ENCODE results near the gene PTGDS.

The PTGDS gene

GRCh38 chr9:136992819-136993369 is 15.6 kb downstream of the PTGDS start:
- Histone ChIP-seq H3K9me3 (ENCODE audit: control insufficient read depth, insufficient read depth, low read length) (peaks cover 4% of the 10 kb centered on the region), H3K27me3 (ENCODE audit: control insufficient read depth, insufficient read depth, low read length) (peaks cover 17% of the 10 kb centered on the region), H3K4me1 (ENCODE audit: control insufficient read depth, insufficient read depth, low read length) (peaks cover 5% of the 10 kb centered on the region), H3K9ac (ENCODE audit: low read depth, low read length) (peak overlapping the region; percentile 47), H3K4me3 (ENCODE audit: low read depth, low read length) (peak overlapping the region; percentile 73), H3K36me3 (ENCODE audit: control insufficient read depth, insufficient read depth, low read length) (no peaks in the 10 kb centered on the region)

DNA sequence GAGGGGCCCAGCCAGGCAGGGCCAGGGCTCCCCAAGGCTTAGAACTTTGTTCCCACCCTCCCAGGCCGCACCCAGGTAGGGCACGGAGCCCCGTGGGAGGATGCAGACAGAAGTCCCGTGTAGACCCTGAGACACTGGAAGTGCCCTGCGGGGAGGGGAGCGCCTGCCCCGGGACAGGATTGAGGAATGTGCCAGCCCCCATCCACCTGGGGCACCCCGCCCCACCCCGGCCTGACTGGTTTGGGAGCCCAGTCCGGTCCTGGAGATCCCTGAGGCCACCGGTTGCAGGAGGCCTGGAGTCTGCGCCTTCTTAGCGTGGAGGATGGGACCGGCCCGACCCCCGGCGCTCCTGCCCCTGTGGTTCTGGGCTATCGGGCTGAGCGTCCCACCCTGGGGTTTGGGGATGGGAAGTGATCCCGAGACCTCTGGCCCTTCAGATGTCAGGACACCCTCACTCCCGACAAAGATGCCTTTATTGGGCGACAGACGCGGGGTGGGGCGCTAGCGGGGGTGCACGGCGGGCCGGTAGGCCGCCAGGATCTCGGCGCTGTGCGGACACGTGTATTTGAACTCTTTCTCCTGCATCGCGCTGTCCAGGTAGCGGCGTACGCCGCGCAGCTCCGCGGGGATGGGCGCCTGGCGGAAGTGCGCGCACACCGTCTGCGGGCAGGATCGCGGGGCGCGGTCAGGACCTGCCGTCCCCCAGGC is 17.0 kb downstream of the PTGDS start:
- H3K9me3 ChIP-seq (ENCODE audit: control insufficient read depth, insufficient read depth, low read length), result peaks cover 4% of the 10 kb centered on the region
- no peak overlapping the region for H3K9ac ChIP-seq (ENCODE audit: low read depth, low read length)
- H3K27me3 ChIP-seq (ENCODE audit: control insufficient read depth, insufficient read depth, low read length), result peaks cover 17% of the 10 kb centered on the region
- no peaks in the 10 kb centered on the region for H3K36me3 ChIP-seq (ENCODE audit: control insufficient read depth, insufficient read depth, low read length)
- peaks cover 5% of the 10 kb centered on the region for H3K4me1 ChIP-seq (ENCODE audit: control insufficient read depth, insufficient read depth, low read length)
- peak overlapping the region; percentile 43 for H3K4me3 ChIP-seq (ENCODE audit: low read depth, low read length)

GRCh38 chr9:136994888-136995230 is 17.6 kb downstream of the PTGDS start:
- peaks cover 4% of the 10 kb centered on the region for H3K9me3 ChIP-seq (ENCODE audit: control insufficient read depth, insufficient read depth, low read length)
- peak overlapping the region; percentile 43 for H3K4me3 ChIP-seq (ENCODE audit: low read depth, low read length)
- no peak overlapping the region for H3K9ac ChIP-seq (ENCODE audit: low read depth, low read length)
- H3K4me1 ChIP-seq (ENCODE audit: control insufficient read depth, insufficient read depth, low read length), result peaks cover 5% of the 10 kb centered on the region
- H3K27me3 ChIP-seq (ENCODE audit: control insufficient read depth, insufficient read depth, low read length), result peaks cover 17% of the 10 kb centered on the region
- H3K36me3 ChIP-seq (ENCODE audit: control insufficient read depth, insufficient read depth, low read length), result no peaks in the 10 kb centered on the region

DNA sequence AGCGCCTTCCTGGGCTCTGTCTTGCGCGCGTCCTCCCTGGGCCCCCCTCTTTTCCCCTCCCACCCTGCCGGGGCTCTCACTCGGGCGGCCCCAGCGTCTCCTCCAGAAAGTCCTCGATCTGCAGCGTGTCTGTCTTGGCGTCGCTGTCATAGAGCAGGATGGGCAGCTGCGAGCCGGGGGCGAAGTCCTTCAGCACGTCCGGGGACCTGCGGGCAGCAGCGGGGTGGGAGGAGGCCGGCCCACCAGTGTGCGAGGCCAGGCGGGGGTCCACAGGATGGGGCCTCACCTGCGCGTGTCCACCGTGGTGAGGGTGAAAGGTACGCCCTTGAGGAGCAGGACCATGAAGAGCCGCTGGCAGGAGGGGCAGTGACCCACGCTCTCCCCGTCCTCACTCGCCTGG is 18.1 kb downstream of the PTGDS start:
- Histone ChIP-seq H3K27me3 (ENCODE audit: control insufficient read depth, insufficient read depth, low read length) (peaks cover 17% of the 10 kb centered on the region), H3K9ac (ENCODE audit: low read depth, low read length) (no peak overlapping the region), H3K4me3 (ENCODE audit: low read depth, low read length) (peak overlapping the region; percentile 43), H3K9me3 (ENCODE audit: control insufficient read depth, insufficient read depth, low read length) (peaks cover 4% of the 10 kb centered on the region), H3K4me1 (ENCODE audit: control insufficient read depth, insufficient read depth, low read length) (peaks cover 5% of the 10 kb centered on the region), H3K36me3 (ENCODE audit: control insufficient read depth, insufficient read depth, low read length) (no peaks in the 10 kb centered on the region)

GRCh38 chr9:136995772-136996311 is 18.5 kb downstream of the PTGDS start:
- Histone ChIP-seq H3K27me3 (ENCODE audit: control insufficient read depth, insufficient read depth, low read length) (peaks cover 13% of the 10 kb centered on the region), H3K9ac (ENCODE audit: low read depth, low read length) (no peak overlapping the region), H3K4me1 (ENCODE audit: control insufficient read depth, insufficient read depth, low read length) (peaks cover 5% of the 10 kb centered on the region), H3K4me3 (ENCODE audit: low read depth, low read length) (no peak overlapping the region), H3K36me3 (ENCODE audit: control insufficient read depth, insufficient read depth, low read length) (no peaks in the 10 kb centered on the region), H3K9me3 (ENCODE audit: control insufficient read depth, insufficient read depth, low read length) (no peaks in the 10 kb centered on the region)

- Histone ChIP-seq H3K4me3 (ENCODE audit: low read depth, low read length) (peak within 1 kb of the TSS; percentile 13), H3K9me3 (ENCODE audit: control insufficient read depth, insufficient read depth, low read length) (no peaks in the 10 kb centered on the region), H3K9ac (ENCODE audit: low read depth, low read length) (no peak within 1 kb of the TSS), H3K4me1 (ENCODE audit: control insufficient read depth, insufficient read depth, low read length) (peaks cover 5% of the 10 kb centered on the region), H3K27me3 (ENCODE audit: control insufficient read depth, insufficient read depth, low read length) (peaks cover 7% of the 10 kb centered on the region), H3K36me3 (ENCODE audit: control insufficient read depth, insufficient read depth, low read length) (no peaks in the 10 kb centered on the region)
Observed at GRCh38 chr9:136996361-136997292, 19.3 kb downstream of the PTGDS start, which contains the start of gene CLIC3. Gene CLIC3, minus strand, starts transcription at chr9:136996568. Its CDS starts 25 bp downstream, at chr9:136996543.

GRCh38 chr9:136997371-136997770 is 20.1 kb downstream of the PTGDS start:
- H3K36me3 ChIP-seq (ENCODE audit: control insufficient read depth, insufficient read depth, low read length), result no peaks in the 10 kb centered on the region
- no peak overlapping the region for H3K9ac ChIP-seq (ENCODE audit: low read depth, low read length)
- H3K27me3 ChIP-seq (ENCODE audit: control insufficient read depth, insufficient read depth, low read length), result peaks cover 7% of the 10 kb centered on the region
- H3K4me1 ChIP-seq (ENCODE audit: control insufficient read depth, insufficient read depth, low read length), result peaks cover 5% of the 10 kb centered on the region
- H3K4me3 ChIP-seq (ENCODE audit: low read depth, low read length), result no peak overlapping the region
- H3K9me3 ChIP-seq (ENCODE audit: control insufficient read depth, insufficient read depth, low read length), result no peaks in the 10 kb centered on the region

GRCh38 chr9:136997830-136998234 is 20.5 kb downstream of the PTGDS start:
- peaks cover 7% of the 10 kb centered on the region for H3K27me3 ChIP-seq (ENCODE audit: control insufficient read depth, insufficient read depth, low read length)
- H3K9ac ChIP-seq (ENCODE audit: low read depth, low read length), result no peak overlapping the region
- H3K4me1 ChIP-seq (ENCODE audit: control insufficient read depth, insufficient read depth, low read length), result peaks cover 5% of the 10 kb centered on the region
- no peaks in the 10 kb centered on the region for H3K36me3 ChIP-seq (ENCODE audit: control insufficient read depth, insufficient read depth, low read length)
- H3K4me3 ChIP-seq (ENCODE audit: low read depth, low read length), result no peak overlapping the region
- no peaks in the 10 kb centered on the region for H3K9me3 ChIP-seq (ENCODE audit: control insufficient read depth, insufficient read depth, low read length)

DNA sequence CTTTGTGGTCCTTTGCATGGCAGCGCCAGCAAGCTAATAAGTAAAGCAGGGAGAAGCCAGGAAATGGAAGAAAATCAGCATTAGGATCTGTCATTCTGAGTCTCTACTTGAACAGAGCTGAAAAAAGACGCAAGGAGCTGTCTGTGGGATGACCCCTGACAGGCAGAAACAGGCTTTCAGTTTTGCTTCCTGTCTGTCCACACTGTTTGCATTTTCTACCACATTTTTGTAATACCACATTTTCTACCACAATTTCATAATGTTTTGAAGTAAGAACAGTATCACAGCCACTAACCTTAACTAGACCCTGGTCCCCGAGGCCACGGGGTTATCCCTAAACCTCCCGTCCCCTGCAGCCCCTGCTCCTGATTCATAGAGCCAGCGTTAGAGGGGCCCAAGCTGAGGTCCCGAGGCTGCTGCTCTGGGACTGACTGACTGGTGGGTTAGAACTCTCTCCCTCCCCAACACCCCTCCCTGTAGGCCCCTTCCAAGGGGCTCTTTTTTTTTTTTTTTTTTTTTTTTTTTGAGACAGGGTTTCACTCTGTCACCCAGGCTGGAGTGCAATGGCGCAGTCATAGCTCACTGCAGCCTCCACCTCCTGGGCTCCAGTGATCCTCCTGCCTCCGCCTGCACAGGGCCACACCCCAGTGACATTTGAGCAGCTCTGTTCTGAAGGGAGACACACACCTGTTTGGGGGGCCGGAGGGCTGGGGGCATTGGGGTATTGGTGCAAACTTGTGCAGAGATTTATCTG is 23.1 kb downstream of the PTGDS start:
- Histone ChIP-seq H3K36me3 (ENCODE audit: control insufficient read depth, insufficient read depth, low read length) (no peaks in the 10 kb centered on the region), H3K4me3 (ENCODE audit: low read depth, low read length) (no peak overlapping the region), H3K27me3 (ENCODE audit: control insufficient read depth, insufficient read depth, low read length) (peaks cover 3% of the 10 kb centered on the region), H3K9ac (ENCODE audit: low read depth, low read length) (no peak overlapping the region), H3K4me1 (ENCODE audit: control insufficient read depth, insufficient read depth, low read length) (peaks cover 5% of the 10 kb centered on the region), H3K9me3 (ENCODE audit: control insufficient read depth, insufficient read depth, low read length) (no peaks in the 10 kb centered on the region)

DNA sequence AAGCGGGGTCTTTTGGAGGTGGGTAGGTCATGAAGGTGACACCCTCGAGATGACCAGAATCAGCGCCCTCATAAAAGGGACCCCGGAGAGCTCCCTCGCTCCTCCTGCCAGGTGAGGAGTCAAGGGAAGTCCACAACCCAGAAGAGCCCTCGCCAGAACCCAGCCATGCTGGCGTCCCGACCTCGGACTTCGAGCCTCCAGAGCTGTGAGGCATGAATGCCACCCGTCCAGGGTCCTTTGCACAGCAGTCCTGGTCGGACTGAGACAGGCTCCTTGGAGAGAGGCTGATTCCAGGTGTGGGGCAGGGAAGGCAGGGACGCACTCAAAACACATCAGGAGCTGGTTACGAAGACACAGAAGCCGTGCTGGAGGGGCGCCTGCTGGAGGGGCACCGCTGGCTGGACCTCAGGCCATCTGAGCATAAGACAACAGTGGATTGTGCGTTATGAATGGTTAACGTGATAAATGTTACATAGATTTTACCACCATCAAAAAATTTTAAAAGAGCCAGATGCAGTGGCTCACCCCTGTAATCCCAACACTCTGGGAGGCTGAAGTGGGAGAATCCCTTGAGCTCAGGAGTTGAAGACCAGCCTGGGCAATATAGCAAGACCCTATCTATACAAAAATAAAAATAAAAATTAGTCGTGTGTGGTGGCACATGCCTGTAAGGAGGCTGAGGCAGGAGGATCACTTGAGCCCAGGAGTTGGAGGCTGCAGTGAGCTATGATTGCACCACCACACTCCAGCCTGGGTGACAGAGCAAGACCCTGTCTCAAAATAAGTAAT is 24.7 kb downstream of the PTGDS start:
- Histone ChIP-seq H3K36me3 (ENCODE audit: control insufficient read depth, insufficient read depth, low read length) (no peaks in the 10 kb centered on the region), H3K4me1 (ENCODE audit: control insufficient read depth, insufficient read depth, low read length) (peaks cover 2% of the 10 kb centered on the region), H3K9me3 (ENCODE audit: control insufficient read depth, insufficient read depth, low read length) (no peaks in the 10 kb centered on the region), H3K9ac (ENCODE audit: low read depth, low read length) (no peak overlapping the region), H3K27me3 (ENCODE audit: control insufficient read depth, insufficient read depth, low read length) (no peaks in the 10 kb centered on the region), H3K4me3 (ENCODE audit: low read depth, low read length) (no peak overlapping the region)
